Endothelial cell of umbilical vein (primary cell): Measurements from ENCODE around the gene TBCD. TPM values are rescaled to one million over a fixed set of nuclear protein-coding genes. Genes with fewer than 3 reads are reported as not detected.

ENCODE experiments used
- BruUV-seq: library from RNA; stranded (reverse); fragments of 400-500 nt; replicated peaks from 2 replicates; lab custom pipeline; 2021; lab: Mats Ljungman, UMichigan
- CTCF ChIA-PET: fragments of 300-600, 350-600 bp; sonication (Branson Sonifier 250); formaldehyde crosslinking; loops from one replicate; lab custom pipeline; 2021; ENCODE audit warnings: antibody characterized with exemption, inconsistent platforms; lab: Charles Lee
- POLR2A ChIA-PET: fragments of 300-600, 350-600 bp; sonication (Branson Sonifier 250); formaldehyde crosslinking; loops from one replicate; lab custom pipeline; 2021; ENCODE audit warnings: antibody characterized with exemption, inconsistent platforms; lab: Charles Lee
- DNase-seq: peaks from one replicate; pipeline ENCODE4 v3.0.0-alpha.2; 2011; ENCODE audit warnings: low read depth, low spot score
- FAIRE-seq: peaks from 2 replicates; lab custom pipeline; 2011; peaks lifted over from hg19 to GRCh38; lab: Jason Lieb, UNC
- H2AFZ ChIP-seq: 2 replicates; pipeline ENCODE4 v1.6.0; 2012; ENCODE audit warnings: low read depth, low read length, control low read depth, inconsistent platforms
- H3K27ac ChIP-seq: 2 replicates; pipeline ENCODE4 v1.5.1; 2011; ENCODE audit warnings: low read depth, mild to moderate bottlenecking, control low read depth, low read length, moderate library complexity; ENCODE audit not compliant: insufficient read depth
- H3K27me3 ChIP-seq, 2 experiments: 2 replicates each; pipeline versions ENCODE4 v1.6.0 to v1.6.1; 2011; ENCODE audit warnings: low read length in 2 of 2, mixed read lengths in 1 of 2; ENCODE audit not compliant: control insufficient read depth in 2 of 2, insufficient read depth in 2 of 2
- H3K36me3 ChIP-seq, 2 experiments: 2 replicates in 1 of 2; 3 replicates in 1 of 2; pipeline ENCODE4 v1.5.1; 2011; ENCODE audit warnings: low read length in 2 of 2, mild to moderate bottlenecking in 1 of 2, moderate library complexity in 1 of 2; ENCODE audit not compliant: control insufficient read depth in 2 of 2, insufficient read depth in 2 of 2; ENCODE audit errors: extremely low read depth in 1 of 2
- H3K4me1 ChIP-seq: 3 replicates; pipeline ENCODE4 v1.5.1; 2011; ENCODE audit warnings: mild to moderate bottlenecking, low read length; ENCODE audit not compliant: control insufficient read depth, insufficient read depth; ENCODE audit errors: extremely low read depth
- H3K4me2 ChIP-seq: 2 replicates; pipeline ENCODE4 v1.6.1; 2011; ENCODE audit warnings: low read length, control low read depth, mixed read lengths; ENCODE audit not compliant: insufficient read depth
- H3K4me3 ChIP-seq, 3 experiments: fragments of 200-600 bp in 1 of 3; sonication (generic), shearing (Covaris generic) in 1 of 3; replicated peaks in 1 of 3; 2 replicates each; pipeline ENCODE4 v1.5.1; 2011 to 2016; ENCODE audit warnings: control low read depth in 3 of 3, low read length in 3 of 3, mild to moderate bottlenecking in 2 of 3, inconsistent platforms in 1 of 3, low read depth in 1 of 3, moderate library complexity in 1 of 3; ENCODE audit not compliant: insufficient read depth in 1 of 3
- H3K79me2 ChIP-seq: 2 replicates; pipeline ENCODE4 v1.6.0; 2012; ENCODE audit warnings: low read length, inconsistent platforms; ENCODE audit not compliant: control insufficient read depth, insufficient read depth
- H3K9ac ChIP-seq: replicated peaks from 2 replicates; pipeline ENCODE3; 2011; ENCODE audit warnings: low read length, control low read depth; ENCODE audit not compliant: insufficient read depth; ENCODE audit errors: extremely low read depth
- H3K9me1 ChIP-seq: replicated peaks from 3 replicates; pipeline ENCODE4 v1.6.0; 2011; ENCODE audit warnings: mild to moderate bottlenecking, low read length; ENCODE audit not compliant: control insufficient read depth, insufficient read depth; ENCODE audit errors: extremely low read depth
- H3K9me3 ChIP-seq: replicated peaks from 2 replicates; pipeline ENCODE4 v1.5.1; 2012; ENCODE audit warnings: low read length, inconsistent platforms; ENCODE audit not compliant: control insufficient read depth, insufficient read depth
- H4K20me1 ChIP-seq: replicated peaks from 2 replicates; pipeline ENCODE3; 2011; ENCODE audit warnings: mild to moderate bottlenecking, low read length; ENCODE audit not compliant: control insufficient read depth, insufficient read depth; ENCODE audit errors: extremely low read depth
- EZH2 ChIP-seq: IDR thresholded peaks from 2 replicates; pipeline ENCODE4 v1.6.1; 2012; ENCODE audit warnings: borderline replicate concordance, low read depth, mild to moderate bottlenecking, moderate library complexity, low read length, inconsistent platforms; ENCODE audit not compliant: severe bottlenecking
- FOS ChIP-seq: IDR thresholded peaks from 2 replicates; pipeline ENCODE4 v1.6.1; 2011; ENCODE audit warnings: mild to moderate bottlenecking, low read length, moderate library complexity, borderline replicate concordance; ENCODE audit not compliant: insufficient read depth
- GATA2 ChIP-seq: IDR thresholded peaks from 2 replicates; pipeline ENCODE4 v1.7.0; 2011; ENCODE audit warnings: low read depth, mild to moderate bottlenecking, moderate library complexity, mixed read lengths, low read length; ENCODE audit not compliant: insufficient read length, insufficient read depth
- JUN ChIP-seq: IDR thresholded peaks from 2 replicates; pipeline ENCODE4 v1.6.1; 2011; ENCODE audit warnings: borderline replicate concordance, low read depth; ENCODE audit not compliant: insufficient read length, insufficient read depth
- MYC ChIP-seq: IDR thresholded peaks from one replicate; pipeline ENCODE4 v1.6.1; 2011; ENCODE audit warnings: mild to moderate bottlenecking, low read depth, low read length
- POLR2A ChIP-seq: IDR thresholded peaks from 2 replicates; pipeline ENCODE4 v1.6.1; 2012; ENCODE audit warnings: low read depth, mild to moderate bottlenecking, control low read depth, low read length
- POLR2AphosphoS5 ChIP-seq: IDR thresholded peaks from 2 replicates; pipeline ENCODE4 v1.6.1; 2012; ENCODE audit warnings: low read depth, mild to moderate bottlenecking, control low read depth, low read length, moderate library complexity; ENCODE audit not compliant: insufficient read depth
- dilution Hi-C: fragments of 300-500 bp; cut with MboI; formaldehyde crosslinking; loops from one replicate; pipeline ENCODE4 v1.15.0; 2019; ENCODE audit warnings: low sequenced_read_pairs; ENCODE audit not compliant: extremely low pct_ligation_motif_present
- intact Hi-C: fragments of 100-400 bp; cut with micrococcal nuclease; formaldehyde crosslinking; loops from one replicate; pipeline ENCODE4 v1.10.0; 2022
- polyA plus RNA-seq, 4 experiments: library from polyadenylated mRNA; depleted of rRNA in 3 of 4; stranded (reverse) in 3 of 4; unstranded in 1 of 4; fragments of >200 nt; gene quantifications; 2 replicates each; pipeline versions ENCODE4 v1.2.1 to v1.2.3, GENCODE V29; 2011 to 2012; ENCODE audit warnings: missing spikeins in 1 of 4
- total RNA-seq: library from RNA; stranded (reverse); gene quantifications from 2 replicates; pipeline ENCODE4 v1.2.3, GENCODE V29; 2021
- TF ChIP-seq, protein P1 (sequence below): IDR thresholded peaks from 2 replicates; pipeline ENCODE4 v1.6.1; 2011; ENCODE audit not compliant: insufficient read depth, insufficient read length
- TF ChIP-seq, protein P2 (sequence below), 2 donors: IDR thresholded peaks; 1 replicate in 1 of 2; 2 replicates in 1 of 2; pipeline ENCODE4 v1.5.1; 2011; ENCODE audit warnings: low read length in 2 of 2, mild to moderate bottlenecking in 2 of 2, moderate library complexity in 2 of 2, control low read depth in 1 of 2, inconsistent platforms in 1 of 2, low read depth in 1 of 2; ENCODE audit not compliant: insufficient read depth in 1 of 2; ENCODE audit errors: extremely low read depth in 1 of 2

Gene TBCD
- total and polyA plus RNA-seq, 2 donors (not counting 3 experiments of a cell fraction or from before 2014, with no cell fraction given), result 121 to 145 TPM

DNA sequence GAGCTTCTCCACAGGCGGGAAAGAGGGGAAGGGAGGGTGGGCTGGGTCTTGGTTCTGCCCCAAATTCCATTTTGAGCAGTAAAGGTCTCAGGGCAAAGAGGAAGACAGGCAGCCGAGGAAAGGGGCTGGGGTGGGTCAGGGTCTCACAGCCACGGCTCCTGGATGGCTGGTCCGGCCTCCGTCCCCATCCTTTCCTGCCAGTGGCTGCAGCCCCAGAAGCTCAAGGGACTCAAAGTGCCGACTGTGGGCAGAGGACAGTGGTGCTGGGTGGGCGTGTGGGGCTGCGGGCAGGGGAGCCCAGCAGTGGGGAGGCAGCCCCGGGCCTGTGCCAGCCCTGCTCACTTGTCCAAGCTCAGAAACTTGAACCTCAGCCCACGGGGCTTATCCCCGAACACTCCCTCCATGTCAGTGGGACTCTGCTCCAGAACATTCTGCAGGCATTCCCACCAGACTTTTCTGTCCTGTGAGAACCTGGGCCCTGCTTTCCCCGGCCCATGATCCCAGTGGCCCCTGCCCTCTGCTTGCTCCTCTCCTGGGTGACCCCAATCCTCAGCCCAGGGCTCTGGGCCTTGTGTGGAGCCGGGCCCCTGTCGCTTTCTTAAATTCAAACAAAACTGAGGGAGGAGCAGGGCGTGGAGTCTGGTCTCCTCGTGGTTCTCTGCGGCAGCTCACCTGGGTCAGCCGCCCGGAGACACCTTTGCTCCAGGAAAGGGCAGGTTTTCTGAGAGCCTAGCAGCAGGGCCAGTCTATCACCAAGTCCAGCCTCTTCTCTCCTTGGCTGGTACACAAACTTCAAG is 209.7 kb downstream of the TBCD start:
- H3K27me3 ChIP-seq, result no peaks in the 10 kb centered on the region
- H3K79me2 ChIP-seq, result no peaks in the 10 kb centered on the region
- DNase-seq, result no peak
- TF ChIP-seq, protein P1, sequence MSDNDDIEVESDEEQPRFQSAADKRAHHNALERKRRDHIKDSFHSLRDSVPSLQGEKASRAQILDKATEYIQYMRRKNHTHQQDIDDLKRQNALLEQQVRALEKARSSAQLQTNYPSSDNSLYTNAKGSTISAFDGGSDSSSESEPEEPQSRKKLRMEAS, result no peak
- TF ChIP-seq GATA2 (no peak), POLR2AphosphoS5 (no peak), EZH2 (no peak)
- H3K9ac ChIP-seq, result no peak overlapping the region
- BruUV-seq, result no TSS peak
- POLR2A ChIA-PET, result no interaction called here
- H3K4me1 ChIP-seq, result peaks cover 9% of the 10 kb centered on the region
- H3K9me3 ChIP-seq, result no peaks in the 10 kb centered on the region
- H3K4me3 ChIP-seq, result no peak overlapping the region
- no peak overlapping the region for H2AFZ ChIP-seq
- dilution Hi-C loops, result no loop called here
- no peaks in the 10 kb centered on the region for H3K9me1 ChIP-seq
- H3K4me2 ChIP-seq, result no peak overlapping the region
- CTCF ChIA-PET, result interaction anchor here (1.0 kb wide), 1 partner anchor 180 kb away, joined by 3 read pairs; no protein-coding TSS in a partner anchor
- H4K20me1 ChIP-seq, result no peaks in the 10 kb centered on the region
- no peak overlapping the region for H3K27ac ChIP-seq
- intact Hi-C loops, result loop anchor here (2.0 to 5.0 kb wide), 3 partner anchors 45 to 179 kb away; no protein-coding TSS in a partner anchor
- no peak for FAIRE-seq
- no peaks in the 10 kb centered on the region for H3K36me3 ChIP-seq

DNA sequence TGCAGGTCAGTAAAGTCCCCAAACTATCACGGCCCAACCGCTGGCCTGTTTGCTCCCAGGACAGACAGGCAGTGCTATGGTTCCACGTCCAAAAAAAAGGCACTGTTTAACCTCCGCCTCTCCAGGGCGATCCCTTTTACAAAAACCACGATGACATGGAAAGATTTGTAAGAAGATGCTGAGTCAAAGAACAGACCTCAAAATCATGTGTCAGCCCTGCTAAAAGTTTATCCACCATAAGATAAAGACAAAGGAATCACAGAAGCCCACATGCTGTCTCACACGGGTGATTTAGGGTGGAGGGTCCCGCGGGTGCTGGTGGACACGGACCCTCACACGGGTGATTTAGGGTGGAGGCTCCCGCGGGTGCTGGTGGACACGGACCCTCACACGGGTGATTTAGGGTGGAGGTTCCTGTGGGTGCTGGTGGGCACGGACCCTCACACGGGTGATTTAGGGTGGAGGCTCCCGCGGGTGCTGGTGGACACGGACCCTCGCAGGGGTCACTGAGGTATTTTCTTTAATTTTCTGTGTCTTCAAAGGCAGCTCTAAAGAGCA is 210.4 kb downstream of the TBCD start:
- Histone ChIP-seq H3K4me3 (no peak overlapping the region), H3K36me3 (no peaks in the 10 kb centered on the region), H2AFZ (no peak overlapping the region), H3K4me2 (no peak overlapping the region), H3K9ac (no peak overlapping the region), H3K9me3 (no peaks in the 10 kb centered on the region), H3K27ac (no peak overlapping the region), H3K9me1 (no peaks in the 10 kb centered on the region), H3K27me3 (no peaks in the 10 kb centered on the region), H4K20me1 (no peaks in the 10 kb centered on the region), H3K79me2 (no peaks in the 10 kb centered on the region), H3K4me1 (peaks cover 9% of the 10 kb centered on the region)
- no TSS peak for BruUV-seq
- no peak for DNase-seq
- POLR2A ChIA-PET, result no interaction called here
- no peak for FAIRE-seq
- dilution Hi-C loops (no loop called here), intact Hi-C loops (loop anchor here (2.0 to 5.0 kb wide), 3 partner anchors 45 to 180 kb away; no protein-coding TSS in a partner anchor)
- CTCF ChIA-PET, result interaction anchor here (1.1 to 1.7 kb wide), 9 partner anchors 9 to 217 kb away, joined by 3 to 9 read pairs (median 3); partner anchors contain the start of gene METRNL
- TF ChIP-seq, protein P2, sequence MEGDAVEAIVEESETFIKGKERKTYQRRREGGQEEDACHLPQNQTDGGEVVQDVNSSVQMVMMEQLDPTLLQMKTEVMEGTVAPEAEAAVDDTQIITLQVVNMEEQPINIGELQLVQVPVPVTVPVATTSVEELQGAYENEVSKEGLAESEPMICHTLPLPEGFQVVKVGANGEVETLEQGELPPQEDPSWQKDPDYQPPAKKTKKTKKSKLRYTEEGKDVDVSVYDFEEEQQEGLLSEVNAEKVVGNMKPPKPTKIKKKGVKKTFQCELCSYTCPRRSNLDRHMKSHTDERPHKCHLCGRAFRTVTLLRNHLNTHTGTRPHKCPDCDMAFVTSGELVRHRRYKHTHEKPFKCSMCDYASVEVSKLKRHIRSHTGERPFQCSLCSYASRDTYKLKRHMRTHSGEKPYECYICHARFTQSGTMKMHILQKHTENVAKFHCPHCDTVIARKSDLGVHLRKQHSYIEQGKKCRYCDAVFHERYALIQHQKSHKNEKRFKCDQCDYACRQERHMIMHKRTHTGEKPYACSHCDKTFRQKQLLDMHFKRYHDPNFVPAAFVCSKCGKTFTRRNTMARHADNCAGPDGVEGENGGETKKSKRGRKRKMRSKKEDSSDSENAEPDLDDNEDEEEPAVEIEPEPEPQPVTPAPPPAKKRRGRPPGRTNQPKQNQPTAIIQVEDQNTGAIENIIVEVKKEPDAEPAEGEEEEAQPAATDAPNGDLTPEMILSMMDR (IDR thresholded peaks at IDR 0.05; ENCODE audit: extremely low read depth in 1 of 2, insufficient read depth in 1 of 2, low read depth in 1 of 2, low read length in 2 of 2), result no peak
- TF ChIP-seq JUN (no peak), POLR2A (no peak), POLR2AphosphoS5 (no peak), EZH2 (no peak), MYC (no peak), FOS (no peak)
- TF ChIP-seq, protein P1, result no peak
